ENCODE results near the gene IL17RB. TPM values are rescaled to one million over a fixed set of nuclear protein-coding genes. Genes with fewer than 3 reads are reported as not detected.

The IL17RB gene, protein sequence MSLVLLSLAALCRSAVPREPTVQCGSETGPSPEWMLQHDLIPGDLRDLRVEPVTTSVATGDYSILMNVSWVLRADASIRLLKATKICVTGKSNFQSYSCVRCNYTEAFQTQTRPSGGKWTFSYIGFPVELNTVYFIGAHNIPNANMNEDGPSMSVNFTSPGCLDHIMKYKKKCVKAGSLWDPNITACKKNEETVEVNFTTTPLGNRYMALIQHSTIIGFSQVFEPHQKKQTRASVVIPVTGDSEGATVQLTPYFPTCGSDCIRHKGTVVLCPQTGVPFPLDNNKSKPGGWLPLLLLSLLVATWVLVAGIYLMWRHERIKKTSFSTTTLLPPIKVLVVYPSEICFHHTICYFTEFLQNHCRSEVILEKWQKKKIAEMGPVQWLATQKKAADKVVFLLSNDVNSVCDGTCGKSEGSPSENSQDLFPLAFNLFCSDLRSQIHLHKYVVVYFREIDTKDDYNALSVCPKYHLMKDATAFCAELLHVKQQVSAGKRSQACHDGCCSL
- total RNA-seq (ENCODE audit: insufficient read depth, low replicate concordance), result 2.9 TPM

DNA sequence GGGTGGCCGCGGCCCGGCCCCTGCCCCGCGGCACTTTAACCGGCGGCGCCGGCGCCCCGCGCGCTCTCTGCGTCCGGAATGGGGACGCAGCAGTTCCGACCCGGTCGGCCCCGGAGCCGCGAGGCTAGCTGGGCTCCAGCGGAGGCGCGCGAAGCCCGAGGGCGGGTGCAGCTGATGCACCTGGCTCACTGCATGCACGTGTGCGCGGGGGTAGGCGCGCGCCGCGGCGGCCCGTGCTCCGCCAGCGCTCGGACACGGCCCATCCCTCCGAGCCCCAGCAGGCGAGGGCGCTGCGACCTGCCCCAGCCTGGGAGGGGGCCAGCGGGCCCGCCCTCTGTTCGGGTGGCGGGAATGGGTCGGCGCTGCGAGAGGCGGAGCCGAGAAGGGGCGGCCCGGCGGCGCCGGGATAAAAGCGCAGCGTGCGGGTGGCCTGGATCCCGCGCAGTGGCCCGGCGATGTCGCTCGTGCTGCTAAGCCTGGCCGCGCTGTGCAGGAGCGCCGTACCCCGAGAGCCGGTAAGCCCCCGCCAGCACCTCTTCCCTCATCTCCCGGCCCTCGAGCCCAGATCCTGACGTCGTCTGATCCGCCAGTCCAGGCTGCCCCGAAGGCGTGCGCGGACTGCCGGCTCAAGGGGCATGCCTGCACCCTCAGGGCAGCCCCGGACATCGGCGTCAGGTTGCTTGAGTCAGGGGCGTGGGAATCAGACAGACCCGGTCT is at the start of gene IL17RB, which contains the start of gene CHDH:
IL17RB (plus strand) TSS at position 435 of the 717 bp plus-strand sequence; CDS start at position 456, 21 bp downstream.
CHDH (minus strand) TSS at position 286 of the 717 bp plus-strand sequence. CDS start 22,411 bp downstream, outside the sequence.
- DNase-seq (ENCODE audit: low spot score), result peak; percentile 29

DNA sequence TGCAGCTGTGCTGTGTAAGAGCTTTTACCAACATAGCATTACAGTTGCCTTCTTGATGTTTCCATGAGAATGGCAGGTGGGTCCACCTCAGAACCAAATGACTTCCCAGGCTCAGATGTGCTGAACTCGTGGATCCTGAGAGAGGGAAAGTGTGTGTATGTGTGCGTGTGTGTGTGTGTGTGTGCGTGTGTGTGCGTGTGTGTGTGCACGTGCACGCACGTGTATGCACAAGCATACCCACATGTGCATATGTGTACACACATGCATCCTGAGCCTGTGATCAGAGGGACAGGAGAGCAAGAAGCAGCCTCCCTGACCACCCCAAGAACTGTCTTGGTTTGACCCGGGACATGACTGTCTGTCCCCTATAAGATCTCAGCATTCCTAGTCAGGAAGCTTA is 48.2 kb upstream of the IL17RB start:
- DNase-seq (ENCODE audit: low spot score), result no peak

DNA sequence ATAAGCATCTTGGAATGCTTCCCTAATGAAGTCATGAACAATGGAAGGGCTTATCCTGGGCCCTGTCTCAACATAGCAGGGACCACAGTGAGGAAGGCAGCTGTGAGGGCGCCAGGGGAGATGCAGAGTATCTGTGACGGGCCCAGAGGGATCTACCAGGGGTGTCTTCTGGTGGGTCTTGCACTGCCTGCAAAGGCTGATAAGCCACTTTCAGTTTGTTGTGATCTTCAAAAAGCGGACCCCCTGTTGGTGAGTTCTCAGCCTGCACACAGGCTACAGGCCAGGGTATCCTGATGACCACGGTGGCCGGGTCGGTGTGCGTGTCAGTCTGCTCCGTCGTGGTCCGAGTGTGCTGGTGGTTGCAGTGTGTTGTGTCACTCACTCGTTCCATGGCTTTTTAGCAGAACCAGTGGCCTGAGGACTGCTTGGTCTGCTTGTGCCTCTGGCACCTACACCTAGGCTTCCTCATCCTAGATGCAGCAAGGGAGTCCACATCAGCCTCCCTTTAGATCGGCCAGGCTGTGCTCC is 47.0 kb upstream of the IL17RB start:
- DNase-seq (ENCODE audit: low spot score), result no peak

DNA sequence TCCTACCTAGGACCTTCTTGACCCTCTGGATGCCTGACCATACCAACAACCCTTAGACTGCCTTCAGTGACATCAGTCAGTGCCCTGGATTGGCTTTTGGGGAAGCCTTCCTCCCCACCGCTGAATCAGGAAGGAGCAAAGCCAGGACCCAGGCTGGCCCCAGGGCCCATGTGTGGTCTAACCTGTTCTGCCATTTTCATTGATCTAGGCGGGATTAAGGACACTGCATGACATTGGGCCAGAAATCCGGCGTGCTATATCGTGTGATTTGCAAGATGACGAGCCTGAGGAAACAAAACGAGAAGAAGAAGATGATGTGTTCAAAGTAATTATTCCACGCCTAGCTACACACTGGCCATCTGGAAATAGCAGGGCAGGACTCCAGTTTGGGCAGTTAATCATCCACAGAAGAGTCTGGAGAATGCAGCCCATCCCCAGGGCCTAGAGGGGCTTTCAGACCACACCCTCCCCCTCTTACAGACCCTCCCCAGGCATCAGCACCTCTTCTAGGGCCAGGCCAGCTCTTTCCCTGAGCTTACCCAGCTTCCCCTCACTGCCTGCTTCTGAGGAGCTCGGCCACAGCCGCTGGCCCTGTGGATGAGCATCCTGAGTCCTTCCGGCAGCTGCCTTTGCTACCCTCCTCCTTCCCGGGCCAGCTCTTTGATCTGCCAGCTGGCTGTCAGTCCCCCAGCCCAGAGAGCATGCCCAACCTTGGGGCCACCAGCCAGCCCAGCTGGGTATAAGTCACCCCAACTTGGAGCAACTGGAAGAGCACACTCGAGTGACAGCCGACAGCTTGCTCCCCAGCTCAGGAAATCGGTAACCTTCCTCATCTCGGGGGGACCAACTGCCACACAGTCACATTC is 46.1 kb upstream of the IL17RB start:
- DNase-seq (ENCODE audit: low spot score), result peak; percentile 79

DNA sequence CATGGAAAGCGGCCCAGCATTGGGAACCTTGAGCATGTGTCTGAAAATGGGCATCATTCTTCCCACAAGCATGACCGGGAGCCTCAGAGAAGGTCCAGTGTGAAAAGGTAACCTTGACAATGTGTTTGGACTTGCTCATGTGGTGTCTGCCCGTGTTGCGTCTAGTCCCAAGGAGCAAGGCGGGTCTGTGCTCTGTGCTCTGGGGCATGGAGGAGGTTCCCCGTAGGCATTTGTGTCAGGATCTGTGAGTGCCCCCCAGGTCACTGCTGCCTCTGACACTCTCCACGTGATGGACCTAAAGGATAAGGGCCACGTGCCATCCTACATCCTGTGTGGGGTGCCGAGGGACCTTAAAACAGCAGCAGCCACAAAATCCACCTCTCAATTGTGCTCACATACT is 45.0 kb upstream of the IL17RB start:
- DNase-seq (ENCODE audit: low spot score), result no peak

GRCh38 chr3:53802256-53802880 is 44.0 kb upstream of the IL17RB start:
- no peak for DNase-seq (ENCODE audit: low spot score)

DNA sequence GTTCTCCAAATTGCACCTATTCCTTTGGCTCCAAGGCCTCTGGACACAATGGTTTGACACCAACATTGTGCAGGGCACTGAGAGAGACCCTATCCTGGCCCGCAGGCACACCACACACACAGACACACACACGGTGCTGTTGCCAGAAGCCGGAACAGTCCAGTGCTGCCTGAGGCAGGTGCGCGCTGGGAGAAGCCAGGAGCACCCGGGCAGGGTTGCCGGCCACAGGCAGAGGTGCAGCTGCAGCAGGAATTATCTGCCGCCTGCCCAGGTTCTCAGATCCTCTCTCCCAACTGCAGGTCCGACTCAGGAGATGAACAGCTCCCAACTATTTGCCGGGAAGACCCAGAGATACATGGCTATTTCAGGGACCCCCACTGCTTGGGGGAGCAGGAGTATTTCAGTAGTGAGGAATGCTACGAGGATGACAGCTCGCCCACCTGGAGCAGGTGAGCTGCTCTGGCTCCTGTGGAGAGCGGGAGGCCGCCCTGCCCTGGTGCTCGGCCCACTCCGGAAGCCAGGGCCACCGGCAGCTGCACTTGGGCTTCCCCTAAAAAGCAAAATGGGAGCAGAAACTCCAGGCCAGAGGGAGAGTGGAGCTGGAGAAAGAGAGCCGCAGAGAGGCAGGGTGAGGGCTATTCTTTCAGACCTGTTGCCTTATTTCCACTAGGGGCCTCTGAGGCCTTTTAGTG is 43.1 kb upstream of the IL17RB start:
- no peak for DNase-seq (ENCODE audit: low spot score)

DNA sequence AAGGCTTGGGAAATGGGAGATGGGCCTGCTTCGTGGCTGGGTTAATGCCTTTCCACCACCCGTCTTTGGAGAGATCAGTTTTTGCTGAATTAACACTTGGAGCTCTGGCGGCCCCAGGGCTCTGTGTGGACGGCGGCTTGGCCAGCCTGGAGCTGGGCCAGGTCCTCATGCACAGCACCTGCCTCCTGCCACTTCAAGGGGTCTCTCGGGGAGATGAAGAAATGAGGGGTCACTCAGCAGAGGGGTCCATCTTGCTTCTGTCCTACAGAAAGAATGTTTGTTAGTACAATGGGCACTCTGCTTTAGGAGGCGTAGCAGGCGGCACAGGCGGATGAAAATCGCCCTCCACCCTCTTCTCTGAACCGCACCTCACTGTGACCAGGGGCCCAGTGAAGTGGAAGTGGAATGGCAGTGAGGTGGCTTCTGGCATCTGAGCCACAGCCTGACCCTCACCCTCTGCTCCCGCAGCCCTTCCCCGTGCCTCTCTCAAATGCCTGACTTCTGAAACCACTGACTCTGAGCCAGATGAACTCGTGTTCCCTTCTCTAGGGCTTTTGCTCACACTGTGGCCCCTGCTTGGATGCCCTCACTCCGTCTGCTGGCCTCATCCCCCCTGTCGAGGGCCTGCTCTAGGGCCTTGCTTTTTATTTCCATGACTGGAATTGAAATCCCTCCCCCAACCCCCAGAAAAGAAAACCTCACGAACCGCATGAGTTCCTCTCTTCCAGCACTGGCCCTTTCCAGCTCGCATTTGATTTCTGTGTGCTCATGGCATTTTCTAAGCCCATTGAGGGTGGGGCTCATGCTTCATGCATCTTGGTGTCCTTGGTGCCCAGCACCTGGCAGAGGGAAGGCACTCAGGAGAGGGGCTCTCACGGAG is 42.3 kb upstream of the IL17RB start:
- DNase-seq (ENCODE audit: low spot score), result no peak

- peak; percentile 81 for DNase-seq (ENCODE audit: low spot score)
Measured at GRCh38 chr3:53804697-53805462, 41.5 kb upstream of the IL17RB start.

- DNase-seq (ENCODE audit: low spot score), result no peak
Measured at GRCh38 chr3:53805463-53806159, 40.8 kb upstream of the IL17RB start.

DNA sequence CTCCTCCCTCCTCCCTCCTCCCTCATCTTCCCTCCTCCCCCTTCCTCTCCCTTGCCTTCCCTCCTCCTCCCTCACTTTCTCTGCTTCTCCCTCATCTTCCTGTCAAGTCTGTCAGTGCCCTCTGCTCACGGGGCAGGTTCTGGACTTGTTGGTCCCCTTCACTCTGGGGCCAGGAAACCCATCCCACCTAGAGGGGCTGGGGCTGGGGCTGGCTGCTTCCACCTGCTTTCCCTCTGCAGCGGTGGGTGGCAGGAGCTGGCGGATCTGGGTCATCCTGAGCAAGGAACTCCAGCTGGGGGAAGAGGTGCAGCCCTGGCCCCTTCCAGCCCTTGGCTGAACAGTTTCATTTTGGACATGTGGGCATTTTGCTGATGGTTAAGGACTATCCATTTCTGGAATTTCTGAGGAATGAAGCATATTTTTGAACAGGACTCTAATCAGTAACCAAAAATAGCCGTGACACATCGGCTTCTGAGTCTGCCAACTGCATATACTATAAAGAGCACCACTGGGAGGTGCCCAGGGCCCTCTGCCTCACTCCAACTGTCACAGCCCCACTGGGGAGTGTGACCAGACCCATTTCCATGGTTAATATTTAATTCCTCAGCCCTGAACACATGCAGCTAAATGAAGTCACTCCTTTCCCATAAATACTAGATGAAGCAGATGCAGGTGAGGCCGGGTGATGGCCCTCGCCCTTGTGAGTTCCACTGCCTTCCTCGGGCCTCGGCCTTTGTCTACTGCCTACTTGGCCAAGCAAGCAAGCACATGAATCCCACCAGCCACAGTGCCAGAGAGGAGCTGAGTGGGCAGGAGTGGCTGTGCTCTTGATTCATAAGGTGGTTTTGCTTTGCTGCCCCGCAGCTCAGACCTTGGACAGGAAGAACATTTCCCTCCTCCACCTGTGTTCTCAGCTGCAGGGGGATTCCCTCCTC is 39.9 kb upstream of the IL17RB start:
- peak; percentile 84 for DNase-seq (ENCODE audit: low spot score)

DNA sequence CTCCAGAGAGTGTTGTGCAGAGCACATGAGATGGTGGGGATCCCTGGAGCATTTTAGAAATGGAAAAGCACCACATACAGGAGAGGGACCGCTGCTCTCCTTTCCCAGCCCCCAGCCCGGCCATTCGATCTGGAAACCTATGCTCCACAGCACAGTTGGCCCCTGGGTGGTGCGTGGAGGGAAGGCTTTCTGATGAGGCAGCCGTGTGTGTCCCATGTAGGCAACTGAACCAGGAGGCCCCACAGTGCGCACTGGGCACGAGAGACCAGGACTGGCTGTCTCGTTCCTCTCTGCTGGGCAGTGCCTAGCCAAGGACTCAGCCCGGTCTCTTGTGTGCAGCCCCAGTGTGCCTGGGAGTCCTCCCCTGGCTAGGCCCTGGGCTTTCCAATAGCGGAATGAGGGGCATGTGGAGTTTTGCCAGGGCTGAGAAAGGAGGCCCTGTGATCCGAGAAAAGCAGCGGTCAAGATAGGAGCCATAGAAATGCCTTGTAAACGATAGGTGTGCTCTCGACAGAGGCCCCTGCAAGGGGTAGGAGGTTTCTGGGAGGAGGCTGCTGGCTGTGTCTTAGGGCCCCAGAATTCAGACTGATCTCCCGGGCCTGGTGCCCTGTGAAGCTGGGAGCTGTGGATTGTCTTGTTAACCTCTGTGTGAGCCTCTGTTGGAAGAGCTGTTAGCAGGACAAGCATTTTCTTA is 39.1 kb upstream of the IL17RB start:
- DNase-seq (ENCODE audit: low spot score), result peak; percentile 46

DNA sequence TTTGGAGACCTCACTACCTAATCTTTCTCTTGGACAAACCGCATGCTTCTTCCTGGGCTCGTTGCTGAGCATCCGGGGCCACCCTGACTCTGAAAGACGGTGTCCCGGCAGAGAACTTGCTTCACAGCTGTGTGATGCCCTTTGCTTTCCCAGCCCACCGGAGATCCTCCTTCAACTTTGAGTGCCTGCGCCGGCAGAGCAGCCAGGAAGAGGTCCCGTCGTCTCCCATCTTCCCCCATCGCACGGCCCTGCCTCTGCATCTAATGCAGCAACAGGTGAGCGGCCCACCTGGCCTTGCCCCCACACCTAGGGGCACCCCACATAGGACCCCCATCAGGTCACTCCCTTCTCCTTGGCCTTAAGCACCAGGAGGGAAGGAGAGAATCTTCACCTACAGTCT is 37.9 kb upstream of the IL17RB start:
- no peak for DNase-seq (ENCODE audit: low spot score)

- no peak for DNase-seq (ENCODE audit: low spot score)
Measured at GRCh38 chr3:53809267-53809666, 37.1 kb upstream of the IL17RB start.

GRCh38 chr3:53809764-53810400 is 36.5 kb upstream of the IL17RB start:
- DNase-seq (ENCODE audit: low spot score), result no peak
